ENCODE data around the gene SLC2A1. TPM values are rescaled to one million over a fixed set of nuclear protein-coding genes. Genes with fewer than 3 reads are reported as not detected.

Gene SLC2A1
- total RNA-seq, 2 experiments from 2014 or later = 158 to 162 TPM

DNA sequence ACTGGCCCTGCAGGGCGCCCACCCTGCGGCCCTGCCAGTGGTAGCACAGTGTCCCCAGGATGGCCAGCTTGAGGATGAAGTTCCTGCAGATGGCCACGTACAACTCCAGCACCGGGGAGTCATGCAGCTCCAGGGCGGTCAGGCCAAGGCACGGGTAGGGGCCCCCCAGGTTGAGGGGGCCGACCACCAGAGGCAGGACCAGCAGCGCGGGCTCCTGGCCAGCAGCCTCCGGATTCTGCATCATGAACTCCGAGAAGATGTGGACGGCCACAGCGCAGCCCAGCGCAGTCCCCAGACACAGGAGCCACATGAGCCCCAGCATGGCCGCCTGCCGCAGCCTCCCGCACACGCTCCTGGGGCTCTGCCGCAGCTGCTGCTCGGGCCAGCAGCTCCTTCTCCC, 71.3 kb downstream of the SLC2A1 start:
- ChIA-PET POLR2A (no interaction called here), CTCF (no interaction called here)
- TF ChIP-seq, protein P1, sequence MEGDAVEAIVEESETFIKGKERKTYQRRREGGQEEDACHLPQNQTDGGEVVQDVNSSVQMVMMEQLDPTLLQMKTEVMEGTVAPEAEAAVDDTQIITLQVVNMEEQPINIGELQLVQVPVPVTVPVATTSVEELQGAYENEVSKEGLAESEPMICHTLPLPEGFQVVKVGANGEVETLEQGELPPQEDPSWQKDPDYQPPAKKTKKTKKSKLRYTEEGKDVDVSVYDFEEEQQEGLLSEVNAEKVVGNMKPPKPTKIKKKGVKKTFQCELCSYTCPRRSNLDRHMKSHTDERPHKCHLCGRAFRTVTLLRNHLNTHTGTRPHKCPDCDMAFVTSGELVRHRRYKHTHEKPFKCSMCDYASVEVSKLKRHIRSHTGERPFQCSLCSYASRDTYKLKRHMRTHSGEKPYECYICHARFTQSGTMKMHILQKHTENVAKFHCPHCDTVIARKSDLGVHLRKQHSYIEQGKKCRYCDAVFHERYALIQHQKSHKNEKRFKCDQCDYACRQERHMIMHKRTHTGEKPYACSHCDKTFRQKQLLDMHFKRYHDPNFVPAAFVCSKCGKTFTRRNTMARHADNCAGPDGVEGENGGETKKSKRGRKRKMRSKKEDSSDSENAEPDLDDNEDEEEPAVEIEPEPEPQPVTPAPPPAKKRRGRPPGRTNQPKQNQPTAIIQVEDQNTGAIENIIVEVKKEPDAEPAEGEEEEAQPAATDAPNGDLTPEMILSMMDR (IDR thresholded peaks at IDR 0.05) = no peak
- intact Hi-C loops (cut with micrococcal nuclease) = no loop called here
- ATAC-seq = no peak
- no peaks in the 10 kb centered on the region for H3K4me1 Mint-ChIP-seq (ENCODE audit: low read depth)
- H3K4me3 Mint-ChIP-seq = no peak overlapping the region
- no peaks in the 10 kb centered on the region for H3K27me3 Mint-ChIP-seq
- no peak for DNase-seq
- H3K9me3 Mint-ChIP-seq = no peaks in the 10 kb centered on the region
- no peak overlapping the region for H3K27ac Mint-ChIP-seq
- H3K36me3 Mint-ChIP-seq (ENCODE audit: low read depth) = no peaks in the 10 kb centered on the region

DNA sequence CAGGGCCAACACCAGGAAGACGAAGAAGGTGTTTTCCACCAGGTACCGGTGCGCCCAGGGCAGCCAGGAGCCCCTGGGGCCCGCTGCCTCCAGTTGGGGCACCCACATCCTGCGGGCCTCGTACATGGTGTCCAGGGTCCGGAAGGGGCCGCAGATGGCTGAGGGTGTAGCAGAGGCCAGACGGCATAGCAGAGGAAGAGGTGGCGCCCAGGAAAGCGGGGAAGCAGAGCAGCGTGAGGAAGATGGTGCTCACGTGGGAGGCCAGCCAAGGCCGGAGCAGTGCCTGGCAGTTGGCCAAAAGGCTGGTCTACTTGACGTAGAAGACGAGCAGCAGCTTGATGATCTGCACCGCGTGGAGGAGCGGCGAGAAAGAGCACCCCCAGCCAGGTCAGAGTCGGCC, 71.9 kb downstream of the SLC2A1 start:
- intact Hi-C loops (cut with micrococcal nuclease) = no loop called here
- TF ChIP-seq, protein P1 (IDR thresholded peaks at IDR 0.05) = no peak
- ChIA-PET POLR2A (no interaction called here), CTCF (no interaction called here)
- no peak overlapping the region for H3K27ac Mint-ChIP-seq
- no peak overlapping the region for H3K4me3 Mint-ChIP-seq
- H3K9me3 Mint-ChIP-seq = no peaks in the 10 kb centered on the region
- no peaks in the 10 kb centered on the region for H3K36me3 Mint-ChIP-seq (ENCODE audit: low read depth)
- no peak for DNase-seq
- no peak for ATAC-seq
- H3K4me1 Mint-ChIP-seq (ENCODE audit: low read depth) = no peaks in the 10 kb centered on the region
- no peaks in the 10 kb centered on the region for H3K27me3 Mint-ChIP-seq

DNA sequence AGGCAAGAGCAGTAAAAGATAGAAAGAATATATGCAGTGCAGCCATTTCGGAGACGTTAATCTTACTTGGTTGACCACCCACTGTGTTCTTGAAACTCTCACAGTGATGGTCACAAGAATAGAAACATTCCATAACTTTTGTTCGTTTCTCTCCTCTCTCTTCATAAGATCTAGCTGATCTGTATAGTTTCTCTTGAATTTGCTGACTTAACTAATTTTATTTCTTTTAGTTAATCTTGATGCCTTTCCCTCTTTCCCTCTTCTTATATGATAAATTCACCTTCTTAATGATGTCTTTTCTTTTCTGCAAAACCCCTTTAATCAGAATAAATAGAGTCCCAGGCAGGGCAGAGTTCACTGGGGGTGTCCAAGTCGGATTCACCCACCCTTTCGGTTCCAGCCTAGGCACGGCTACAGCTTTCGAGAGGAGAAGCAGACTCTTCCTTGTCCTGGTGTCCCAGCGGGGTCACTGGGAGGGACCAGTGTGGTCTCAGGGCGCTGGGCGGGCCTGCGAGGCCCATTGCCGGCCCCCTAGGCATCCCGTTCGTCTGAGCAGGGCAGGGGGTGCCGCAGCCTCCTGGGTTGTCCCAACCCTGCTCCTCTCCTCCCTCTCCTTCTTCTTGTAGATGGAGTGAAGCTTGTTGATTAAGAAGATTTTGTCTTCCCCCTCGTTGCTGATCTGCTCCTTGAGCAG, 72.5 kb downstream of the SLC2A1 start:
- ChIA-PET POLR2A (no interaction called here), CTCF (no interaction called here)
- no peaks in the 10 kb centered on the region for H3K27me3 Mint-ChIP-seq
- TF ChIP-seq, protein P1 (IDR thresholded peaks at IDR 0.05) = no peak
- H3K4me3 Mint-ChIP-seq = no peak overlapping the region
- intact Hi-C loops (cut with micrococcal nuclease) = no loop called here
- no peak overlapping the region for H3K27ac Mint-ChIP-seq
- no peak for ATAC-seq
- H3K9me3 Mint-ChIP-seq = no peaks in the 10 kb centered on the region
- DNase-seq = no peak
- H3K4me1 Mint-ChIP-seq (ENCODE audit: low read depth) = no peaks in the 10 kb centered on the region
- H3K36me3 Mint-ChIP-seq (ENCODE audit: low read depth) = no peaks in the 10 kb centered on the region

DNA sequence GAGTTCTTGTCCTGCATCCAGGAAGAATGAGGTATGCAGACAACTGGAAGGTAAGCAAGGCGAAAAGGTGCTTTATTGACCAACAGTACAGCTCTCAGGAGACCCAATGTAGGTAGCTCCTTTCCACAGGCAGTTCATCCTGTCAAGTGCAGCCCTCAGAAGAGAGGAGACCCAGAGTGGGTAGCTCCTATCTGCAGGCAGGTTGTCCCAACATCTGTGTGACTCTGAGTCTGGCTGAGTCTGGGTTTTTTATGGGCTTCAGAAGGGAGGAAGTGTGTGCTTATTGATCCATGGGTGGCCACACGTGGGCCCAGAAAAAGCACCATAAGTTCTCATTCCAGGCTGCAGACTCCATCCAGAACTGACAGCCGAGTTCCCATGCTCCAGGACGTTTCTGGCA, 78.3 kb downstream of the SLC2A1 start:
- ATAC-seq (no peak), DNase-seq (no peak)
- Mint-ChIP-seq H3K36me3 (ENCODE audit: low read depth) (no peaks in the 10 kb centered on the region), H3K4me1 (ENCODE audit: low read depth) (no peaks in the 10 kb centered on the region), H3K9me3 (no peaks in the 10 kb centered on the region), H3K4me3 (no peak overlapping the region), H3K27me3 (no peaks in the 10 kb centered on the region), H3K27ac (no peak overlapping the region)
- intact Hi-C loops (cut with micrococcal nuclease) = no loop called here
- CTCF ChIA-PET = interaction anchor here (1.7 kb wide), 1 partner anchor 33 kb away, joined by 3 read pairs; no protein-coding TSS in a partner anchor
- TF ChIP-seq, protein P1 (IDR thresholded peaks at IDR 0.05) = no peak
- POLR2A ChIA-PET = no interaction called here

DNA sequence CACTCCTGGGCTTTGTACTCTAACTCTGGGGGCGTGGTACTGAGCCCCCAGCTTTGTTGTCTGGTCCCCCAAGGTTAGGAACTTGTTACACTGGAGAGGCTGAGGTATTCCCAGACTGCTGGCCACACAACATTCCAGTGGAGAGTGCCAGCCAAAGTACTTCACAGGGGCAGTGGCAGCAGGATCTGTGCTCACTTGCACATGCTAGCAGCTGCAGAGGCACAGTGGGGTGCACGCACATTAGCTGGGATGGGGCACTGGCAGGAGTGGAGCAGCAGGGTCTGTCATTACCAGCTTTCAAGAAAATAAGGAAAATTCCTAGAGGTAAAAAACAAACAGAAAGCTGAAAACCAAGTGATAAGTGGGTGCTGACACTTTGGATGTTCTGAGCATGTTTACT, 81.3 kb downstream of the SLC2A1 start:
- no peak for ATAC-seq
- peaks cover 5% of the 10 kb centered on the region for H3K9me3 Mint-ChIP-seq
- no peak for DNase-seq
- H3K4me3 Mint-ChIP-seq = no peak overlapping the region
- H3K36me3 Mint-ChIP-seq (ENCODE audit: low read depth) = peaks cover 1% of the 10 kb centered on the region
- TF ChIP-seq, protein P1 (IDR thresholded peaks at IDR 0.05) = no peak
- intact Hi-C loops (cut with micrococcal nuclease) = no loop called here
- no peaks in the 10 kb centered on the region for H3K4me1 Mint-ChIP-seq (ENCODE audit: low read depth)
- no peaks in the 10 kb centered on the region for H3K27me3 Mint-ChIP-seq
- POLR2A ChIA-PET = interaction anchor here (0.6 kb wide), 1 partner anchor 1922 kb away, joined by 3 read pairs; no protein-coding TSS in a partner anchor
- CTCF ChIA-PET = interaction anchor here (1.2 to 1.6 kb wide), 2 partner anchors 99 to 196 kb away, joined by 3 read pairs; no protein-coding TSS in a partner anchor
- no peak overlapping the region for H3K27ac Mint-ChIP-seq

Measured in activated CD8-positive, alpha-beta T cell treated with anti-CD3 and anti-CD28 coated beads for 36 hours (primary cell).